GM12878 (cell line): ENCODE measurements around the gene DLG2. TPM values are rescaled to one million over a fixed set of nuclear protein-coding genes. Genes with fewer than 3 reads are reported as not detected.

Source experiments
- ATAC-seq: fragments of 200-7000 bp; cut with Tn5 transposase; 3 replicates; pipeline ENCODE4 v1.9.1; 2020; ENCODE audit warnings: mild to moderate bottlenecking, moderate library complexity
- BruUV-seq: library from RNA; stranded (reverse); fragments of 400-500 nt; replicated peaks from 2 replicates; lab custom pipeline; 2021; lab: Mats Ljungman, UMichigan
- CTCF ChIA-PET: fragments of 300-600 bp; sonication (Branson Sonifier 250); formaldehyde crosslinking; extraction: SDS; loops from one replicate; lab custom pipeline; 2021; ENCODE audit warnings: inconsistent platforms; lab: Yijun Ruan, JAX
- POLR2A ChIA-PET: fragments of 350-600 bp; formaldehyde crosslinking; extraction: SDS; loops from one replicate; lab custom pipeline; 2021; ENCODE audit warnings: inconsistent platforms; lab: Charles Lee
- RAD21 ChIA-PET: fragments of 300-600 bp; sonication (Branson Sonifier 250); formaldehyde crosslinking; loops from one replicate; lab custom pipeline; 2023; ENCODE audit warnings: antibody characterized with exemption; ENCODE audit not compliant: unreplicated experiment; lab: Charles Lee
- SMC1A ChIA-PET: fragments of 300-600 bp; sonication (Branson Sonifier 250); formaldehyde crosslinking; loops from one replicate; lab custom pipeline; 2023; ENCODE audit not compliant: unreplicated experiment, uncharacterized antibody; lab: Charles Lee
- DNase-seq: peaks from one replicate; pipeline ENCODE4 v3.0.0-alpha.2; 2011; ENCODE audit warnings: low read depth, low spot score
- FAIRE-seq: peaks from 3 replicates; lab custom pipeline; 2011; peaks lifted over from hg19 to GRCh38; lab: Jason Lieb, UNC
- H2AFZ ChIP-seq: 2 replicates; pipeline ENCODE4 v1.6.0; 2011; ENCODE audit warnings: low read depth, low read length, control low read depth; ENCODE audit not compliant: control insufficient read depth
- H3K27ac ChIP-seq: 2 replicates; pipeline ENCODE4 v1.5.1; 2011; ENCODE audit warnings: control low read depth; ENCODE audit not compliant: control insufficient read depth, insufficient read depth
- H3K27me3 ChIP-seq, 2 experiments: replicated peaks in 1 of 2; 2 replicates each; pipeline versions ENCODE4 v1.6.0 to v1.6.1; 2011; ENCODE audit warnings: low read length in 1 of 2; ENCODE audit not compliant: control insufficient read depth in 2 of 2, insufficient read depth in 2 of 2
- H3K36me3 ChIP-seq, 2 experiments: 2 replicates each; pipeline ENCODE4 v1.5.1; 2011; ENCODE audit warnings: low read length in 1 of 2; ENCODE audit not compliant: control insufficient read depth in 2 of 2, insufficient read depth in 2 of 2
- H3K4me1 ChIP-seq: 2 replicates; pipeline ENCODE4 v1.6.1; 2011; ENCODE audit warnings: mild to moderate bottlenecking, low read length, moderate library complexity, mixed read lengths; ENCODE audit not compliant: control insufficient read depth, insufficient read depth
- H3K4me2 ChIP-seq: 2 replicates; pipeline ENCODE4 v1.6.0; 2011; ENCODE audit warnings: control low read depth; ENCODE audit not compliant: control insufficient read depth, insufficient read depth
- H3K4me3 ChIP-seq: fragments of 200-600 bp; sonication (generic); 2 replicates; pipeline ENCODE4 v1.5.1; 2016
- H3K79me2 ChIP-seq: 2 replicates; pipeline ENCODE4 v1.6.0; 2011; ENCODE audit warnings: low read length; ENCODE audit not compliant: control insufficient read depth, insufficient read depth
- H3K9ac ChIP-seq: 2 replicates; pipeline ENCODE4 v1.8.0; 2011; ENCODE audit warnings: low read length, control low read depth, mixed read lengths; ENCODE audit not compliant: control insufficient read depth, insufficient read depth
- H3K9me3 ChIP-seq: replicated peaks from 3 replicates; pipeline ENCODE4 v1.5.1; 2011; ENCODE audit warnings: mild to moderate bottlenecking, low read length; ENCODE audit not compliant: control insufficient read depth, insufficient read depth
- H4K20me1 ChIP-seq: 2 replicates; pipeline ENCODE4 v1.6.0; 2011; ENCODE audit not compliant: control insufficient read depth, insufficient read depth
- ATF3 ChIP-seq: IDR thresholded peaks from 2 replicates; pipeline ENCODE4 v1.6.1; 2011; ENCODE audit warnings: low read depth, mild to moderate bottlenecking, low read length, moderate library complexity, borderline replicate concordance; ENCODE audit errors: extremely low read depth
- BMI1 ChIP-seq: fragments of 450-650 bp; IDR thresholded peaks from 2 replicates; pipeline ENCODE4 v1.6.1; 2016; ENCODE audit warnings: mild to moderate bottlenecking, moderate library complexity, borderline replicate concordance
- CBX5 ChIP-seq: sonication (generic); IDR thresholded peaks from 2 replicates; pipeline ENCODE4 v1.6.1; 2016; ENCODE audit warnings: low read depth, moderate library complexity, mild to moderate bottlenecking, inconsistent platforms
- CTCF ChIP-seq, 3 experiments: IDR thresholded peaks in 2 of 3; conservative IDR thresholded peaks in 1 of 3; 2 replicates each; pipeline ENCODE4 v1.5.1; 2011; ENCODE audit warnings: low read depth in 3 of 3, low read length in 3 of 3, mild to moderate bottlenecking in 3 of 3, control low read depth in 2 of 3, moderate library complexity in 2 of 3, inconsistent platforms in 1 of 3, mixed read lengths in 1 of 3; ENCODE audit not compliant: control insufficient read depth in 2 of 3, insufficient read depth in 1 of 3; ENCODE audit errors: extremely low read depth in 1 of 3
- ETV6 ChIP-seq, 2 experiments: fragments of 450-650 bp in 1 of 2; IDR thresholded peaks in 1 of 2; conservative IDR thresholded peaks in 1 of 2; 2 replicates each; pipeline ENCODE4 v1.6.1; 2014; ENCODE audit warnings: antibody characterized with exemption in 1 of 2, borderline replicate concordance in 1 of 2, low read depth in 1 of 2, mild to moderate bottlenecking in 1 of 2, moderate library complexity in 1 of 2
- GATAD2B ChIP-seq: fragments of 450-650 bp; conservative IDR thresholded peaks from 2 replicates; pipeline ENCODE4 v1.6.1; 2017; ENCODE audit warnings: low read depth, mild to moderate bottlenecking, moderate library complexity
- HDAC2 ChIP-seq: fragments of 200-600 bp; sonication (generic); IDR thresholded peaks from 2 replicates; pipeline ENCODE4 v1.6.1; 2017
- HDAC6 ChIP-seq: fragments of 200-600 bp; sonication (generic); IDR thresholded peaks from one replicate; pipeline ENCODE4 v1.8.0; 2017; ENCODE audit warnings: antibody characterized with exemption; ENCODE audit not compliant: unreplicated experiment
- NBN ChIP-seq: fragments of 450-650 bp; IDR thresholded peaks from 2 replicates; pipeline ENCODE4 v1.6.1; 2016
- NFIC ChIP-seq: IDR thresholded peaks from 2 replicates; pipeline ENCODE4 v1.6.1; 2012; ENCODE audit warnings: low read depth, mild to moderate bottlenecking, inconsistent platforms, low read length, moderate library complexity
- PAX8 ChIP-seq: fragments of 450-650 bp; IDR thresholded peaks from 2 replicates; pipeline ENCODE4 v1.6.1; 2017; ENCODE audit warnings: mild to moderate bottlenecking, moderate library complexity
- SMAD1 ChIP-seq: fragments of 450-650 bp; IDR thresholded peaks from 2 replicates; pipeline ENCODE4 v1.6.1; 2018; ENCODE audit warnings: mild to moderate bottlenecking, low read depth; ENCODE audit not compliant: partially characterized antibody
- SP1 ChIP-seq: IDR thresholded peaks from one replicate; pipeline ENCODE4 v1.6.1; 2011; ENCODE audit warnings: low read depth, low read length
- SREBF1 ChIP-seq: IDR thresholded peaks from 2 replicates; pipeline ENCODE4 v1.6.1; 2012; ENCODE audit warnings: mild to moderate bottlenecking, low read length
- TCF3 ChIP-seq: IDR thresholded peaks from 2 replicates; pipeline ENCODE4 v1.6.1; 2012; ENCODE audit warnings: low read depth, mild to moderate bottlenecking, low read length, borderline replicate concordance; ENCODE audit not compliant: insufficient read depth
- WGBS: methylation state at CpG from one replicate; pipeline ENCODE4 v1.1.6; 2016; ENCODE audit warnings: low lambda C conversion rate; ENCODE audit not compliant: insufficient replicate concordance, insufficient coverage; ENCODE audit errors: missing lambda C conversion rate; 5-methylcytosine and 5-hydroxymethylcytosine counted together
- in situ Hi-C: fragments of 300-500 bp; cut with MboI; formaldehyde crosslinking; loops from 9 replicates; pipeline ENCODE4 v1.14.3; 2018; ENCODE audit warnings: mixed read lengths
- intact Hi-C: fragments of 100-400 bp; cut with micrococcal nuclease; formaldehyde crosslinking; loops from one replicate; pipeline ENCODE4 v1.14.2; 2022; ENCODE audit not compliant: unreplicated experiment
- polyA plus RNA-seq, 11 experiments: library from polyadenylated mRNA; depleted of rRNA in 4 of 11; unstranded in 6 of 11; stranded (reverse) in 5 of 11; fragments of >200 nt; fragmentation: Nextera tagmentation in 4 of 11; fragmentation: Illumina TruSeq in 1 of 11; extraction: Ambion mirVana in 4 of 11; extraction: Trizol in 1 of 11; gene quantifications; 1 replicate in 1 of 11; 2 replicates in 10 of 11; pipeline versions ENCODE4 v1.2.1 to v1.2.3, GENCODE V29; 2011 to 2016; ENCODE audit warnings: inconsistent platforms in 2 of 11, missing spikeins in 2 of 11, low read depth in 1 of 11
- total RNA-seq, 4 experiments: library from RNA; depleted of rRNA in 3 of 4; stranded (reverse); fragments of >200 nt in 3 of 4; fragmentation: Illumina TruSeq in 1 of 4; extraction: Trizol in 1 of 4; gene quantifications; 2 replicates each; pipeline versions ENCODE4 v1.2.1 to v1.2.3, GENCODE V29; 2013 to 2021
- TF ChIP-seq, protein P1 (sequence below): fragments of 450-650 bp; IDR thresholded peaks from 2 replicates; pipeline ENCODE4 v1.6.1; 2016; ENCODE audit warnings: mild to moderate bottlenecking
- TF ChIP-seq, protein P2 (sequence below): IDR thresholded peaks from 2 replicates; pipeline ENCODE4 v1.6.1; 2012; ENCODE audit warnings: low read depth, low read length, improper control_type of control experiment

The DLG2 gene
- total and polyA plus RNA-seq, 10 of the 15 experiments (the other 5 are each of a cell fraction or from before 2014, with no cell fraction given), result 0.09 to 0.98 (median 0.35) TPM

GRCh38 chr11:83954780-83955179 lies 1672.4 kb downstream of the DLG2 start:
- DNase-seq, result no peak
- Histone ChIP-seq H3K4me2 (no peak overlapping the region), H3K4me3 (no peak overlapping the region), H3K9me3 (no peaks in the 10 kb centered on the region), H3K9ac (no peak overlapping the region), H3K27ac (no peak overlapping the region), H3K36me3 (no peaks in the 10 kb centered on the region), H3K27me3 (no peaks in the 10 kb centered on the region), H2AFZ (no peak overlapping the region), H3K4me1 (no peaks in the 10 kb centered on the region), H3K79me2 (no peaks in the 10 kb centered on the region), H4K20me1 (no peaks in the 10 kb centered on the region)
- ChIA-PET SMC1A (interaction anchor here (0.8 kb wide), 1 partner anchor 150 kb away, joined by 3 read pairs; no protein-coding TSS in a partner anchor), CTCF (interaction anchor here (1.4 kb wide), 1 partner anchor 9 kb away, joined by 3 read pairs; no protein-coding TSS in a partner anchor), POLR2A (no interaction called here), RAD21 (no interaction called here)
- no TSS peak for BruUV-seq
- WGBS, result 36% methylated on average over 4 of the region's 4 CpGs
- in situ Hi-C loops (no loop called here), intact Hi-C loops (loop anchor here (5.0 kb wide), 1 partner anchor 117 kb away; no protein-coding TSS in a partner anchor)
- no peak for FAIRE-seq
- ATAC-seq, result no peak
- TF ChIP-seq CTCF (IDR thresholded peaks at IDR 0.05 in 2 of 3, conservative IDR thresholded peaks at IDR 0.05 in 1 of 3; ENCODE audit: control insufficient read depth in 2 of 3, extremely low read depth in 1 of 3, insufficient read depth in 1 of 3, low read depth in 3 of 3, low read length in 3 of 3) (no peak), SP1 (no peak), NBN (no peak), ATF3 (no peak), CBX5 (no peak), SMAD1 (no peak), HDAC2 (no peak), GATAD2B (no peak), TCF3 (no peak), PAX8 (no peak), BMI1 (no peak), SREBF1 (no peak), HDAC6 (no peak), NFIC (no peak), ETV6 (conservative IDR thresholded peaks at IDR 0.05 in 1 of 2, IDR thresholded peaks at IDR 0.05 in 1 of 2; ENCODE audit: borderline replicate concordance in 1 of 2, low read depth in 1 of 2) (no peak)
- TF ChIP-seq, protein P1, sequence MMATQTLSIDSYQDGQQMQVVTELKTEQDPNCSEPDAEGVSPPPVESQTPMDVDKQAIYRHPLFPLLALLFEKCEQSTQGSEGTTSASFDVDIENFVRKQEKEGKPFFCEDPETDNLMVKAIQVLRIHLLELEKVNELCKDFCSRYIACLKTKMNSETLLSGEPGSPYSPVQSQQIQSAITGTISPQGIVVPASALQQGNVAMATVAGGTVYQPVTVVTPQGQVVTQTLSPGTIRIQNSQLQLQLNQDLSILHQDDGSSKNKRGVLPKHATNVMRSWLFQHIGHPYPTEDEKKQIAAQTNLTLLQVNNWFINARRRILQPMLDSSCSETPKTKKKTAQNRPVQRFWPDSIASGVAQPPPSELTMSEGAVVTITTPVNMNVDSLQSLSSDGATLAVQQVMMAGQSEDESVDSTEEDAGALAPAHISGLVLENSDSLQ, result no peak
- TF ChIP-seq, protein P2, sequence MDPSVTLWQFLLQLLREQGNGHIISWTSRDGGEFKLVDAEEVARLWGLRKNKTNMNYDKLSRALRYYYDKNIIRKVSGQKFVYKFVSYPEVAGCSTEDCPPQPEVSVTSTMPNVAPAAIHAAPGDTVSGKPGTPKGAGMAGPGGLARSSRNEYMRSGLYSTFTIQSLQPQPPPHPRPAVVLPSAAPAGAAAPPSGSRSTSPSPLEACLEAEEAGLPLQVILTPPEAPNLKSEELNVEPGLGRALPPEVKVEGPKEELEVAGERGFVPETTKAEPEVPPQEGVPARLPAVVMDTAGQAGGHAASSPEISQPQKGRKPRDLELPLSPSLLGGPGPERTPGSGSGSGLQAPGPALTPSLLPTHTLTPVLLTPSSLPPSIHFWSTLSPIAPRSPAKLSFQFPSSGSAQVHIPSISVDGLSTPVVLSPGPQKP, result no peak
